GM12878 (cell line): Measurements from ENCODE around the gene IRAK3. TPM values are rescaled to one million over a fixed set of nuclear protein-coding genes. Genes with fewer than 3 reads are reported as not detected.

Experiments used
- ATAC-seq: fragments of 200-7000 bp; cut with Tn5 transposase; 3 replicates; pipeline ENCODE4 v1.9.1; 2020; ENCODE audit warnings: mild to moderate bottlenecking, moderate library complexity
- BruUV-seq: library from RNA; stranded (reverse); fragments of 400-500 nt; replicated peaks from 2 replicates; lab custom pipeline; 2021; lab: Mats Ljungman, UMichigan
- CTCF ChIA-PET: fragments of 300-600 bp; sonication (Branson Sonifier 250); formaldehyde crosslinking; extraction: SDS; loops from one replicate; lab custom pipeline; 2021; ENCODE audit warnings: inconsistent platforms; lab: Yijun Ruan, JAX
- POLR2A ChIA-PET: fragments of 350-600 bp; formaldehyde crosslinking; extraction: SDS; loops from one replicate; lab custom pipeline; 2021; ENCODE audit warnings: inconsistent platforms; lab: Charles Lee
- RAD21 ChIA-PET: fragments of 300-600 bp; sonication (Branson Sonifier 250); formaldehyde crosslinking; loops from one replicate; lab custom pipeline; 2023; ENCODE audit warnings: antibody characterized with exemption; ENCODE audit not compliant: unreplicated experiment; lab: Charles Lee
- SMC1A ChIA-PET: fragments of 300-600 bp; sonication (Branson Sonifier 250); formaldehyde crosslinking; loops from one replicate; lab custom pipeline; 2023; ENCODE audit not compliant: unreplicated experiment, uncharacterized antibody; lab: Charles Lee
- DNase-seq: peaks from one replicate; pipeline ENCODE4 v3.0.0-alpha.2; 2011; ENCODE audit warnings: low read depth, low spot score
- FAIRE-seq: peaks from 3 replicates; lab custom pipeline; 2011; peaks lifted over from hg19 to GRCh38; lab: Jason Lieb, UNC
- H2AFZ ChIP-seq: 2 replicates; pipeline ENCODE4 v1.6.0; 2011; ENCODE audit warnings: low read depth, low read length, control low read depth; ENCODE audit not compliant: control insufficient read depth
- H3K27ac ChIP-seq: 2 replicates; pipeline ENCODE4 v1.5.1; 2011; ENCODE audit warnings: control low read depth; ENCODE audit not compliant: control insufficient read depth, insufficient read depth
- H3K27me3 ChIP-seq, 2 experiments: replicated peaks in 1 of 2; 2 replicates each; pipeline versions ENCODE4 v1.6.0 to v1.6.1; 2011; ENCODE audit warnings: low read length in 1 of 2; ENCODE audit not compliant: control insufficient read depth in 2 of 2, insufficient read depth in 2 of 2
- H3K36me3 ChIP-seq, 2 experiments: 2 replicates each; pipeline ENCODE4 v1.5.1; 2011; ENCODE audit warnings: low read length in 1 of 2; ENCODE audit not compliant: control insufficient read depth in 2 of 2, insufficient read depth in 2 of 2
- H3K4me1 ChIP-seq: 2 replicates; pipeline ENCODE4 v1.6.1; 2011; ENCODE audit warnings: mild to moderate bottlenecking, low read length, moderate library complexity, mixed read lengths; ENCODE audit not compliant: control insufficient read depth, insufficient read depth
- H3K4me2 ChIP-seq: 2 replicates; pipeline ENCODE4 v1.6.0; 2011; ENCODE audit warnings: control low read depth; ENCODE audit not compliant: control insufficient read depth, insufficient read depth
- H3K4me3 ChIP-seq: fragments of 200-600 bp; sonication (generic); 2 replicates; pipeline ENCODE4 v1.5.1; 2016
- H3K79me2 ChIP-seq: 2 replicates; pipeline ENCODE4 v1.6.0; 2011; ENCODE audit warnings: low read length; ENCODE audit not compliant: control insufficient read depth, insufficient read depth
- H3K9ac ChIP-seq: 2 replicates; pipeline ENCODE4 v1.8.0; 2011; ENCODE audit warnings: low read length, control low read depth, mixed read lengths; ENCODE audit not compliant: control insufficient read depth, insufficient read depth
- H3K9me3 ChIP-seq: replicated peaks from 3 replicates; pipeline ENCODE4 v1.5.1; 2011; ENCODE audit warnings: mild to moderate bottlenecking, low read length; ENCODE audit not compliant: control insufficient read depth, insufficient read depth
- H4K20me1 ChIP-seq: 2 replicates; pipeline ENCODE4 v1.6.0; 2011; ENCODE audit not compliant: control insufficient read depth, insufficient read depth
- DPF2 ChIP-seq: fragments of 450-650 bp; IDR thresholded peaks from 2 replicates; pipeline ENCODE4 v1.6.1; 2017; ENCODE audit warnings: mild to moderate bottlenecking
- HCFC1 ChIP-seq: fragments of 150-350 bp; IDR thresholded peaks from 2 replicates; pipeline ENCODE4 v1.6.1; 2014; ENCODE audit warnings: low read length
- RB1 ChIP-seq: fragments of 450-650 bp; formaldehyde crosslinking; IDR thresholded peaks from 2 replicates; pipeline ENCODE4 v1.6.1; 2017; ENCODE audit warnings: mild to moderate bottlenecking, borderline replicate concordance
- SMAD1 ChIP-seq: fragments of 450-650 bp; IDR thresholded peaks from 2 replicates; pipeline ENCODE4 v1.6.1; 2018; ENCODE audit warnings: mild to moderate bottlenecking, low read depth; ENCODE audit not compliant: partially characterized antibody
- STAT1 ChIP-seq: fragments of 450-650 bp; conservative IDR thresholded peaks from 2 replicates; pipeline ENCODE4 v1.6.1; 2014; ENCODE audit warnings: antibody characterized with exemption, mild to moderate bottlenecking
- TCF7 ChIP-seq: IDR thresholded peaks from 2 replicates; pipeline ENCODE4 v1.6.1; 2014; ENCODE audit warnings: antibody characterized with exemption, borderline replicate concordance
- WGBS: methylation state at CpG from one replicate; pipeline ENCODE4 v1.1.6; 2016; ENCODE audit warnings: low lambda C conversion rate; ENCODE audit not compliant: insufficient replicate concordance, insufficient coverage; ENCODE audit errors: missing lambda C conversion rate; 5-methylcytosine and 5-hydroxymethylcytosine counted together
- in situ Hi-C: fragments of 300-500 bp; cut with MboI; formaldehyde crosslinking; loops from 9 replicates; pipeline ENCODE4 v1.14.3; 2018; ENCODE audit warnings: mixed read lengths
- intact Hi-C: fragments of 100-400 bp; cut with micrococcal nuclease; formaldehyde crosslinking; loops from one replicate; pipeline ENCODE4 v1.14.2; 2022; ENCODE audit not compliant: unreplicated experiment
- polyA plus RNA-seq, 11 experiments: library from polyadenylated mRNA; depleted of rRNA in 4 of 11; unstranded in 6 of 11; stranded (reverse) in 5 of 11; fragments of >200 nt; fragmentation: Nextera tagmentation in 4 of 11; fragmentation: Illumina TruSeq in 1 of 11; extraction: Ambion mirVana in 4 of 11; extraction: Trizol in 1 of 11; gene quantifications; 1 replicate in 1 of 11; 2 replicates in 10 of 11; pipeline versions ENCODE4 v1.2.1 to v1.2.3, GENCODE V29; 2011 to 2016; ENCODE audit warnings: inconsistent platforms in 2 of 11, missing spikeins in 2 of 11, low read depth in 1 of 11
- total RNA-seq, 4 experiments: library from RNA; depleted of rRNA in 3 of 4; stranded (reverse); fragments of >200 nt in 3 of 4; fragmentation: Illumina TruSeq in 1 of 4; extraction: Trizol in 1 of 4; gene quantifications; 2 replicates each; pipeline versions ENCODE4 v1.2.1 to v1.2.3, GENCODE V29; 2013 to 2021
- TF ChIP-seq, protein P1 (sequence below): fragments of 450-650 bp; conservative IDR thresholded peaks from 2 replicates; pipeline ENCODE4 v1.6.1; 2017; ENCODE audit warnings: mild to moderate bottlenecking, moderate library complexity
- TF ChIP-seq, protein P2 (sequence below): IDR thresholded peaks from 2 replicates; pipeline ENCODE4 v1.6.1; 2011; ENCODE audit warnings: low read depth, low read length, improper control_type of control experiment, borderline replicate concordance

Gene IRAK3
- total and polyA plus RNA-seq, 10 of the 15 experiments (the other 5 are each of a cell fraction or from before 2014, with no cell fraction given), result 1.4 to 14.1 (median 5.4) TPM

DNA sequence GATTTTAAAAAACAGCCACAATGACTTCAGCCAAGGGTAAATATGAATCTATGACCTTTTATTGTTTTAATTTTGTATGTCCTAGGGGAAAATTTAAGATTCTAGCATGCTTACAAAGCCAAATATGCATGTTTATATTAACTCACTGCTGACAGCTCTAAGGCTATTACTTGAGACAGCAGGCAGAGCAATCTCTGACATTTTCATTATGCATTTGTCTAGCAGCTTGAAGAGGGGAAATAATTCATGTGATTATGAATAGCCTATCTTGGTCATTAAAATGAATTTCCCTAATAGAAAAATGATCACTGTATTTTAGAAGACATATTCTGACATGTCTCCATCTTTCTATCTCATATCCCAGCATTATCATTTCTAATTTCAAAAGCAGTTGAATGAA is 66.7 kb downstream of the IRAK3 start (continued):
- no peak for TF ChIP-seq DPF2
- no peak for TF ChIP-seq STAT1

DNA sequence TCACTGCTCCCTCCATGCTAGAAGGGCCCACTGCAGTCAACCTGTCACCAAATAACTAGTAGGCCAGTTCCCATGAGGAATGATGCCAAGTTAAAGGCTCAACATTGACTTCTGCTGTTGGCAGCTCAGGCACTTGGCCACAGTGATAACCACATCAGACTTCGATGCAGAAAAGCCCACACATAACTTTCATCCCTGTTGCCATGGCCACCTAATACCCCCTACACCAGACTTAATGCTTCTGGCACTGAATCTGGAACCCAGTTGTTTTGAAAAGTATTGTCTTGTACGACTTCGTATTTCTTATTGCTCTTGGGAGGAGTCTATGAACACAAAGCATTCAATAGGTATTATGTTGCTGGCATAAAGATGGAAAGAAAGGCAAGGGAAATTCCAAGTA is 69.0 kb downstream of the IRAK3 start:
- ChIA-PET CTCF (interaction anchor here (2.2 kb wide), 1 partner anchor 12 kb away, joined by 8 read pairs; no protein-coding TSS in a partner anchor), SMC1A (interaction anchor here (1.1 kb wide), 1 partner anchor 346 kb away, joined by 3 read pairs; no protein-coding TSS in a partner anchor), RAD21 (no interaction called here), POLR2A (no interaction called here)
- Histone ChIP-seq H3K27me3 (no peaks in the 10 kb centered on the region; a peak in 1 of 4 replicates), H3K4me2 (no peak overlapping the region), H3K9me3 (no peaks in the 10 kb centered on the region), H3K4me3 (no peak overlapping the region), H3K4me1 (no peaks in the 10 kb centered on the region), H3K9ac (no peak overlapping the region), H2AFZ (no peak overlapping the region), H3K79me2 (no peaks in the 10 kb centered on the region), H3K36me3 (no peaks in the 10 kb centered on the region), H3K27ac (no peak overlapping the region), H4K20me1 (no peaks in the 10 kb centered on the region)
- DNase-seq, result no peak
- FAIRE-seq, result no peak
- no TSS peak for BruUV-seq
- WGBS, result 50% methylated on average over 3 of the region's 3 CpGs
- intact Hi-C loops (no loop called here), in situ Hi-C loops (no loop called here)
- TF ChIP-seq HCFC1 (no peak), RB1 (no peak), SMAD1 (no peak), TCF7 (no peak)
- TF ChIP-seq, protein P1, sequence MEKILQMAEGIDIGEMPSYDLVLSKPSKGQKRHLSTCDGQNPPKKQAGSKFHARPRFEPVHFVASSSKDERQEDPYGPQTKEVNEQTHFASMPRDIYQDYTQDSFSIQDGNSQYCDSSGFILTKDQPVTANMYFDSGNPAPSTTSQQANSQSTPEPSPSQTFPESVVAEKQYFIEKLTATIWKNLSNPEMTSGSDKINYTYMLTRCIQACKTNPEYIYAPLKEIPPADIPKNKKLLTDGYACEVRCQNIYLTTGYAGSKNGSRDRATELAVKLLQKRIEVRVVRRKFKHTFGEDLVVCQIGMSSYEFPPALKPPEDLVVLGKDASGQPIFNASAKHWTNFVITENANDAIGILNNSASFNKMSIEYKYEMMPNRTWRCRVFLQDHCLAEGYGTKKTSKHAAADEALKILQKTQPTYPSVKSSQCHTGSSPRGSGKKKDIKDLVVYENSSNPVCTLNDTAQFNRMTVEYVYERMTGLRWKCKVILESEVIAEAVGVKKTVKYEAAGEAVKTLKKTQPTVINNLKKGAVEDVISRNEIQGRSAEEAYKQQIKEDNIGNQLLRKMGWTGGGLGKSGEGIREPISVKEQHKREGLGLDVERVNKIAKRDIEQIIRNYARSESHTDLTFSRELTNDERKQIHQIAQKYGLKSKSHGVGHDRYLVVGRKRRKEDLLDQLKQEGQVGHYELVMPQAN, result no peak
- TF ChIP-seq, protein P2, sequence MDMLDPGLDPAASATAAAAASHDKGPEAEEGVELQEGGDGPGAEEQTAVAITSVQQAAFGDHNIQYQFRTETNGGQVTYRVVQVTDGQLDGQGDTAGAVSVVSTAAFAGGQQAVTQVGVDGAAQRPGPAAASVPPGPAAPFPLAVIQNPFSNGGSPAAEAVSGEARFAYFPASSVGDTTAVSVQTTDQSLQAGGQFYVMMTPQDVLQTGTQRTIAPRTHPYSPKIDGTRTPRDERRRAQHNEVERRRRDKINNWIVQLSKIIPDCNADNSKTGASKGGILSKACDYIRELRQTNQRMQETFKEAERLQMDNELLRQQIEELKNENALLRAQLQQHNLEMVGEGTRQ, result no peak
- ATAC-seq, result no peak; the same call in 2 of the 3 replicates
